Activated effector memory CD4-positive, alpha-beta T cell treated with Interleukin-2 at 50 U/mL for 16 hours (primary cell): ENCODE data around the gene C3orf20.

Experiments
- DNase-seq: peaks from one replicate; pipeline ENCODE4 v3.0.0-alpha.2; 2020

The C3orf20 gene

DNA sequence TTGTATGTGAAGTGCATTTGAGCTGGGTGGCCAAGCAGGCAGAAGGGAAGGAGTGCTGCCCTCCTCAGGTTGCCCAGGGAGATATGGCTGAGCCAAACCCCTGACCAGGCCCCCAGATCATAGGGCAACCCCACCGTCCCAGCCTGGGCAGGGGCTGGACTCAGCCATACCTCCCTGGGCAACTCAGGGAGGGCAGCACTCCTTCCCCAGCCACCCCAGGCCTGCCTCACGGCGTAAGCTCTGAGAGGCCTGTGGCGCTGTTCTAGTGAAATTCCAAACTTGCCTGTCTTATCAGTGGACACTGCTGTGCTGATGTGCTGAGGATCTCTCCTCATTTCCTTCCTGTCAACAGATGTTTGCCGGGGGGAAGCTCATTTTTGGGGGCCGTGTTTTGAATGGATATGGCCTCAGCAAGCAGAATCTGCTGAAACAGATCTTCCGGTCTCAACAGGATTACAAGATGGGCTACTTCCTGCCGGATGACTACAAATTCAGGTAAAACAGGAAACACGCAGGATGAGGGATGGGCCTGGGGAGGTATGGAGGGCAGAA is 86.3 kb downstream of the C3orf20 start:
- DNase-seq = no peak

DNA sequence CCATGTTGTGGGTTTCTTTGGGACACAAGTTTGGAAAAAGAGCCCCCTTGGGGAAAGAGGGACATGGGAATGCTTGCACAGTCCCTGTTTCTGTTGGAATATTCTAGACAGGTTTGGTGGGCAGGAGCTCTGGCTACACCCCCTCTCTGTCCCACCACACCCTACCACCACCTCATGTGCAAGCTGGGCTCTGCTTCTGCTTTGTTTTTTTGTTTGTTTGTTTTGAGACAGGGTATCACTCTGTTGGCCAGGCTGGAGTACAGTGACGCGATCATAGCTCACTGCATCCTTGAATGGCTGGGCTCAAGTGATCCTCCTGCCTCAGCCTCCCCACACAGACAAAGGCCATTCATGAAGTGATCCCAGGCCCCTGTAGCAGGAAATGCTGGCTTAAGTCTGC is 86.9 kb downstream of the C3orf20 start:
- DNase-seq = no peak

DNA sequence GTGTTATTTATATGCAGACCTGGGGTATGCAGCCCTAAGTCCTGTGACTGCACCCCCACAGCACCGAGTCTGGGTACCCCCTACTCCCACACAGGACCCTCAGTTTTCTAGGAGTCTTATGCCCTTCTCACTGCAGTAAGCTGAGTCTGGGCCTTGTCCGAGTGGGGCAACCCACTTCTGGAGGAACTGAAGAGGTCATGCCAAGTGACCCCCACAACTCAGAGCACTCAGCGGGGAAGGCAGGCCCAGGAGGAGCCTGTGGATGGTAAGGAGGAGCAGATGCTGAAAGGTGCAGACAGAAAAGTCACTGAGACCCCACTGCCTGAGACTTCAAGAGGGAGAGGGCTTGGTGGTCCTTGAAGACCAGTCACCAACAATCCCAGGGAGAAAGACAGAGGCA is 87.8 kb downstream of the C3orf20 start:
- no peak for DNase-seq

DNA sequence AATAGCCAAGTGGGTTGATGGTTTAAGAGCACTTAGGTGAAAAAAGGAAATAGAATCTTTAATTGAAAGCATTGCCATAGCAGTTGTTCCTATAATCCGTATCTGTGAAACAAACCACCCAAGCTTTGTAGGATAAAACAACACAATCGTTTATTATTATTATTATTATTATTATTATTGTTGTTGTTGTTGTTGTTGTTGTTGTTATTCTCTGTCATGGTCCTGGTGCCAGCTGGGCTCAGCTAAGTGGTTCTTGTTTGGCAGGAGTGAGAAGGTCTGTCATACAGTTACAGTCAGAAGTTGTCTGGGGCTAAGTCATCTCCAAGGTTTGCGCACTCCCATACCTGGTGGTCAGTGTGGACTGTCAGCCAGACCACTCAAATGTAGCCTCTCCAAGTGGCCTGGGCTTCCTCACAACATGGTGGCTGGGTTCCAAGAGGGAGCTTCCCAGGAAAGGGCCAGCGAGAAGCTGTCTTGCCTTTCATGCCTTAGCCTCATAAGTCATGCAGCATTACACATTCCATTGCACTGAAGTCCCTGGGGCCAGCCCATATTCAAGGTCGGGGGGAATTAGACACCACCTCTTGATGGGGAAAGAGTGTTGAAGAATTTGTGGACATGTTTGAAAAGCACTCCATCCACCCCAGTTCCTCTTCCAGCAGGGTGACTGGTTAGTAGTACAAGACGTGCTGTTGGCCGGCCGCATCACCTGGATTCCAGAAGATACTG is 89.6 kb downstream of the C3orf20 start:
- DNase-seq = no peak

DNA sequence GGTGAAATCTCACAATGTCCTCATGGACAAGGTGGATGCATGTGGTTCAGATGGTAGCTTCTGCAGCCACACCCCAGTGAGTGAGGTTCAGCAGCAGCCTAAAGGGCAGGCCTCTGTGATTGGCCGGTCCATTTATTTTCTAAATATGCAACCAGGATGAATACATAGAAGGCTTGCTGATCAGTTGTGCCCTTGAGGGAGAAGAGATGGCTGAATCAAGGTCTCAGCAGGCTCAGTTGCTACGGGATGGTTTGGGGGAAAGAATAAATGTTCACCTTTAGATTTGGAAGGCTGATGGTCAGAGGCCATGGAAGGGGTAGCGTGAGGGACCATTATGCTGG is 90.1 kb downstream of the C3orf20 start:
- no peak for DNase-seq

DNA sequence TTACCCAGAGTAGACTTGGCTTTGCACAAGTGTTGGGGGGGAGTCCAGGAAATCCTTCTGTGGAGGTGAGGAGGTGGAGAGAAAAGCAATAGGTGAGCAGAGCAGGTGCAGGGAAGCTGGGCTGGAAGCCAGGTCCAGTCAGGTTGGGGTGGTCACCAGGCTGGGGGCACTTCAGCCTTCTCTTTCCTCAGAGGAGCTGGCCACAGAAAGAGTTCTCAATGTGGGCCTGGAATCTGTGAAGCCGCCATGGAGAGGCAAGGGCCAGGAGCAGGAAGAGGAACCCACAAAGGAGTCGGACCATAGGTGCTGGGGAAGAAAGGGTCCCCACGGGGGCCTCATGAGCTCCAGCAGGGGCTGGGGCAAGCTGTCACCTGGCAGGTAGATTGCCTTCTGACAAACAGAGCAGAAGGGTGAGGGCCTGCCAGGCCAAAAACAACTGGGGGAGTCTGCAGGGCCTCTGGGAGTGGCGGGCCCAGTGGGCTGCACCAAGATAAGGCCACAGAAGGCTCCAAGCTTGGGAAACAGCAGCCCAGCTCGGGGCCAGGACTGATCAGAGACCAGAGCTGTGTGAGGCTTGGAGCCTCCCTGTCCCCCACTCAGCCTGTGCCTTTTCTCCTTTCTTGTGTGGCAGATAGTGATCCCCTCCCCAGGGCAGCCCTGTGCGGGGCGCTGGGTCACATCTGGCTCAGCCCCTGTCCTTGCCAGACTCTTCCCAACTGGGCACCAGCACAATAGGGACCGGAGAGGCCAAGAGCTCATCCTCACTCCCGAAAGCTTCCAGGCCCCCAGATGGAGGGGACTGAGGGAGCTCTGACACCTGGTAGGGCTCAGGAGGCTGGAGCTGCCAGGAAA is 90.9 kb downstream of the C3orf20 start:
- DNase-seq = no peak

DNA sequence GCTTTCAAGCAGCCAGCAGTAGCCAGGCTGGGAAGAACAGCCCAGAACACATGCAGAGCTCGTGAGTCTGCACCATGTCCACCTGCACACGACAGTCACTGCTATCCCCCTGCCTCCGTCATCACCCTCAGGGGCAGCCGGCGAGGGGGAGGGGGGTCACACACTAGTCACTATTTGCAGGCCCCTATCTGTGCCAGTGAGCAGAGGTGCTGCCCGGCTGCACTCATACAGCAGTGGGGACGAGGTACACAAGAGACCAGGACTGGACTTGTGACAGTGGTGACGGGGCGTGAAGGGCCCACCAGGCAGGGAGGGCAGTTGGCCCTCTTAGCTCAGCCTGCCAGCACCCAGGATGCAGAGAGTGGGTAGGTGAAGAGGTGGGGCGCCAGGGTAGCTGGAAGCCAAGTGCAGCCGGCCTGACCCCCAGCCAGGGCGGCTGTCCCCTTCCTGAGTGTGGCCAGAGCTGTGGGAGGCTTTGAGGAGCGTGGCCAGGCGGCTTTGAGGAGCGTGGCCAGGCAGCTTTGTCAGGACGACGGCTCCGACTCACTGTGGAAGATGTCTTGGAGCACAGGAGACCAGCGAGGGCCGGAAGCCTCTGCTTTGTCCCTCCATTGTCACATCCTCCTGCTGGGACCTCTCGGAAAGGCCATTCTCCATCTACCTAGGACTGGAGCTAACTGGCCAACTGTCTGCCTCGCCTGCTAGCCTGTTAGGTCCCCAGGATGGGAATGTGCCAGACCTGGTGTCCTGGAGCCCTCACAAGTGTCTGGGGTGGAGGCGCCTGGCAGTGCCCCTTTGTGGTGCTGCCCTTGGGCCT is 91.7 kb downstream of the C3orf20 start:
- no peak for DNase-seq

DNA sequence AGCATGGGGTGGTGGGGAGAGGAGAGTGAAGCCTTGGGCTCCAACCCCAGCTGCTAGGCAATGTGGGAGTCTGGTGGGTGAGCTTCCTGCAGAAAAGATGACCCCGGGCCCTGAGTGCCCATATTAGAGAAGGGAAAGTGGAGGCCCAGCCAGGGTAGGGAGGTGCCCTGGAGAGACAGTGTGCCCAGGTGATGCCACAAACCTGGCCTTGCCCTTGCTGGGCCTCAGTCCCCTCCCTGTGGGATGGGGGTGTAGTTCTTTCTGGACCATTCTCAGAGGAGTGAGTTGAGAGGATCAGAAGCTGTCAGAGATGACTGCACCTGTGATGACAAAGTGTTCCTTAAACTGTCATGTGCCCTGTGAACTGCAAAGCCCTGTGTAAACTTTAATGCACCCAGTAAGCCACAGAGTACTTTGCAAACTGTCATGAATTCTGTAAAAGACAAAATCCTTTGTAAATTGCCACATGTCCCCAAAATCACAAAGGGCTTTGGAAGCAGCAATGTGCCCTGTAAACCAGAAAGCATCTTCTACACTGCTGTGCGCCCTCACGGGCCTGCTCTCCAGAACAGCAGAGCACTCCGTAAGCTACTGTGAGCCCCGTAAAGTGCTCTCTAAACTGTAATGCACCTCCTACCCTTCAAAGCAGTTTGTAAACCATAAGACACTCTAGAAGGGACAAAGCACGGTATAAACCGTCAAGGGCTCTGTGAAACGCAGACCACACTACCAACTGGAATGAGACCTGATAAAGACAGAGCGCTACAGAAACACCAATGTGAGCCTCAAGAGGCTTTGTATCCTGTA is 92.5 kb downstream of the C3orf20 start:
- DNase-seq = no peak

DNA sequence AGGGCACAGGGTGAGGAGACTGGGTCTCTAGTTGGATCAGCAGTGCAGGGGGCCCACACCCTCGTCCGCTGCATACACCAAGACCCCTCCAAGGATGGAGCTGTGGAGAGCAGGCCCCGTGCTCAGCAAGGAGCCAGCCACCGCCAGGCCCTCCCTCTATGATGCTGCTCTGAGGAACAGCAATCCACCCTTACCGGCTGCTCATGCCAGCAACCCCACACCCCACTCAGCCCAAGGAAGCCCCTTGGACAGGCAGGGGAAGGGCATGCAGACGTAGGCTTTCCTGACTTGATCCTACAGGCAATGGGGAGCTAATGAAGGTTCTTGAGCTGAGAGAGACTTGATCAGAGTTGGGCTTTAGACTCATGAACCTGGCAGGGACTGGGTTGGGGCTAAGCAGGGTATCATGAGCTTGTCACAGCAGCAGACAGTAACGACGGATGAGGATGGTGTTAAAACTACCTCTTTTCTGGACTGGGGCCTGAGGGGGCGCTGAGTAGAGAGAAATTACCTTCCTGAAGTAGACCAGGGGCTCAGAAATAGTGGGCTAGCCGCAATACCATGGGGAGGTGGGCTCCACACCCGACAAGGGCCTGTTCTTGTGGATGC is 93.3 kb downstream of the C3orf20 start:
- DNase-seq = no peak

DNA sequence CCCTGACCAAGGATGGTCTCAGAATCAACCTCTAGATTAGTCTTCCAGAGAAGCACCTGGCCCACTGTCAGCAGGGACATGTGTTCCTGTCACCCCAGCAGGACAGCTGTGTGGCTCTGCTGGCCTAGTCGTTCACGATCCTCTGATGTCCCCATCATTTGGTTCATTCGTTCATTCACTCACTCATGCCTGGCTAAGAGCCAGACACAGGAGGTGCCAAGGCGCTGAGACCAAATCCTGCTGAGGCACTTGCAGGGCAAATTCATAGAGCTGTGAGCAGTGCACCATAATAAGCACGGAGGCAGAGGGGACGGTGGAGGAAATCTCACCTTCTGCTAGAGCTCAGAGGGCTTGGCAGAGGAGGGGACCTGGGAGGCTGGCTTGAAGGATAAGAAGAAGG is 93.9 kb downstream of the C3orf20 start:
- DNase-seq = no peak

DNA sequence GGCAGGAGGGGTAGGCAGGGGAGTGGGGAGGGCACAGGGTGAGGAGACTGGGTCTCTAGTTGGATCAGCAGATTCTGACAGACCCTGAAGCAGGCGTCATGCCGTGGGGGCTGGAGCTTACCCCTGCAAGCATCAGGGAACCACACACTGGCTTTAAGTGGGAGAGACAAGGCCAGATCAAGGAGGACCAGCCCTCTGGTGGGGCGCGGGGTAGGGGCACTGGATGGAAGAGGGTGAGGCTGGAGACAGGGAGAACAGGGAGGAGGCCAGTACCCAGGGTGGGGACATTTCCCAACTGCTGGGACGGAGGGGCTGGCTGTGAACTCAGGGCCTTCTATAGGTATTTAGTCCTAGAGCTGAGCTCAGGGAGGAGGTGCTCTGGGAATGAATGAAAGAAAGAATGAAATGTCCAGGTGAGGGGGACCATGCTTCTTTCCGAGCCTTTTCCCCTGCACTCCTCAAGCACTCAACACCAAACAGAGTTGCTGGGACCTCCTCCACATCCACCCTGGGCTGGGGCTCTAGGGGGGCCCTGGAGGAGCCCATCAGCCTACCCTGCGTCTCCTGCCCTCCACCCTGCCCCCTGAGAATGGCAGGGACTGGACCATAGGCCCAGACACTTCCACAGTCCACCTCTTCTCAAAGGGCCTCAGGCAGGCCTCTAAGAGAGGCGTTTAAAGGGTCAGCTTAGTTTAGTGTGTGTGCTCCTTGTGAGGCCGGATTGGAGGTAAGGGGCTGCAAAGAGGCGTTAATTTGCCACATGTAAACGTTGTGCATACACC is 94.8 kb downstream of the C3orf20 start:
- no peak for DNase-seq

DNA sequence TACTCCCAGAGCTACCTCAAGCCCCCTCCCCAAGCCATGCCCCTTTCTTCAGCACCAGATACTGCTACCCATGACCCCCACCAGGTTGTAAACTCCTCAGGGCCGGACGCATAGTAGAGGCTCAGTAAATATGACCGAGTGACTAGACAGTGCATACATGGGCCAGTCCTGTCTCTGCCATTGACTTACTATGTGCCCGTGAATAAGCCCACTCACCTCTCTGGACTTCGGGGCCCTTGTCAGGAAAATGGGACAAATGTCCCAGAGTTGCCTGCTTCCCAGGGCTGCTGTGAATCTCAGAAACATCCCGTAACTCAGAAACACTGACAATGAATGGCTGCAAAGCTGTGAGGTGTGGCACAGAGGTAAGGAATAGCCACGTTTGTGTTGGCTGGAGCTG is 95.7 kb downstream of the C3orf20 start:
- DNase-seq = no peak

DNA sequence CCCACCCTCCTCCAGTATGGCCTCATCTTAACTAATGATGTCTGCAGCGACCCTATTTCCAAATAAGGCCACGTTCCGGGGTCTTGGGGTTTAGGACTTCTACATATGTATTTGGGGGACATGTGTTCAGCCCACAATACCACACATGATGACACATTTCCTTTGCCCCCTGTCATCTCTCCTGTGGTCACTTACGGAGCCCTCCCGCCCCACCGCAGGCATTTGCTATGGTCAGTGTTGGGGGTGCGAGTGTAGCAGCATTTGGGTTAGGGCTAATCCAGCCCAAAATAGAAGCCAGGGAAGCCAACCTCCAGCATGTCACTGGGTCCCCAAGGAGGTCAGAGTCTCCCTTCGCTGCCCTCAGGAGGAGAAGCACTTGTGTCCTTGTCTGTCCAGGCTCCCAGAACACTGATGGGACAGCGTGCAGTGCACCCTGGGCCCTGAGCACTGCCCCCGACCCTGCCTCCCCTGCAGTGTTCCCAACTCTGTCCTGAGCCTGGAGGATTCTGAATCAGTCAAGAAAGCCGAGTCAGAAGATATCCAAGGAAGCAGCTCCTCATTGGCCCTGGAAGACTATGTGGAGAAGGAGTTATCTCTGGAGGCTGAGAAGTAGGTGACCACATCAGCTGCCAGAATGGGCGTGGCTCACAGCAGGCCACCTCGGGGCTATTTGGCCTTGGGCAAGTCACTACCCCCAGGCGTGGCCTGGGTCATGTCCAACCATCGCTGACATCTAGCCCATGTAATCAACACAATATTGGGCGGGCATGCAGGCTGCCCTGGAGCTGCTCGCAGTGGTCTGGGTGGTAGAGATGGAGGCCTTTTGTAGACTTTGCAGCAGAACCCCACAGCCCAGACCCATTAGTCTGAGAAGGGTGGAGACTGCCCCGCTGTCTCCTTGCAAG is 96.9 kb downstream of the C3orf20 start:
- DNase-seq = no peak

DNA sequence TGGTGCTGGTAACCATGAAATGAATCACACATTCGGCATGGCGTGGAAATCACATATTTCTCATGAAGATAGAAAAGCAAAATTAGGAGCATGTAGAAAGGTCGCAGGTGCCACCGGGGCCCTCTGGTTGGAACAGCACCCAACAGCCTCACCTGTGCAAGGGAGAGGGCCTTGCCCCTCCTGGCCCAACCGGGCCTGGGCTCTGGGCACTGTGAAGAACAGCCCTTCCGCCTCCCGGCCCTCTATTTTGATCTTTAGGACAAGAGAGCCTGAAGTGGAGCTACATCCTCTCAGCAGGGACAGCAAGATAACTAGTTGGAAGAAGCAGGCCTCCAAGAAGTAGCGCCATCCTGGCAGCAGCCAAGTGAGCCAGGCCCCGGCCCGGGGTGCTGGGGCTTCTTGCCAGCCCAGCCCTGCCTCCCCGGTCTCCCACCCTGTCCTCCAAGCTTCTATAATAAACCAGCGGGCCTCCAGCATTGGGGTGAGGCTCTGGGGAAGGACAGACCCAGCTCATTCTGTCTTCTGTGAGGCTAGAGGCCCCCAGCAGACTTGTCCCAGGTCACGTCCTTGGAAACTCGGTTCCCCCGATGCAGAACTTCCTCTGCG is 97.7 kb downstream of the C3orf20 start:
- DNase-seq = no peak

DNA sequence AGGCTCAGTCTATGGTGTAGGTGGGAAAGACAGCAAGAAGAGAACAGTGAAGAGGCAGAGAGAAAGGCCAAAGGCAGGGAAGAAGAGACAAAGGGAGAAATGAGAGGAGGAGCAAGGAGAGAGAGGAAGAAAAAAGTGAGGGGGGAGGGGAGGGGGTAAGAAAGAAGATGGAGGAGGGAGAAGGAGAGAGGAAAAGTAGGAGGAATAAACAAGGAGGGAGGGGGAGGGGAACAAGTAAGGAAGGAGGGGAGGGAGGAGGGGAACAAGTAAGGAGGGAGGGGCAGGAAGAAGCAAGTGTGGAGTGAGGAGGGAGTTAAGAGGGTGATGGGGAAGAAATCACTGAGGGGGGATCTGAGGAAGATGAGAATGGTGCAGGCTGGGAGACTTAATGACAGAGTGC is 98.3 kb downstream of the C3orf20 start:
- no peak for DNase-seq

DNA sequence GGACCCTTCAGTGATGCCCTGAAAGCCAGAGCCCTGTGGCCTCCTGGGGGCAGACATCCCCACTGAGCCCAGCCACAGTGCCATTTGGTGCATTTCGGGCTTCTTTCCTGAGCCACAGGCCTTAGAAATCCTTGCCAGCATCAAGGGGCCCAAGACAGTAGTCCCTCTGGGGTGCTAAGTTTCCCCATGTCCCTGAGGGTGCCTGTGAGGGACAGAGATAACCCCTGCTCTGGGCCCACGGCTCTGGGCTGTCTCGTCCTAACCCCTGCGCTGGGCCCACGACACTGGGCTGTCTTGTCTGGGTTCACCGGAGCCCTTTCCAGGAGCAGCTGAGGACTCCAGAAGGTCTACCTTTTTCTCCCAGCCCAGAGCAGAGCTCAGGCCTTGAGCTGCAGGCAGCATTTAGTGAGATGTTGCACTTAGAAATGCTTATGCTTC is 98.8 kb downstream of the C3orf20 start:
- DNase-seq = no peak

DNA sequence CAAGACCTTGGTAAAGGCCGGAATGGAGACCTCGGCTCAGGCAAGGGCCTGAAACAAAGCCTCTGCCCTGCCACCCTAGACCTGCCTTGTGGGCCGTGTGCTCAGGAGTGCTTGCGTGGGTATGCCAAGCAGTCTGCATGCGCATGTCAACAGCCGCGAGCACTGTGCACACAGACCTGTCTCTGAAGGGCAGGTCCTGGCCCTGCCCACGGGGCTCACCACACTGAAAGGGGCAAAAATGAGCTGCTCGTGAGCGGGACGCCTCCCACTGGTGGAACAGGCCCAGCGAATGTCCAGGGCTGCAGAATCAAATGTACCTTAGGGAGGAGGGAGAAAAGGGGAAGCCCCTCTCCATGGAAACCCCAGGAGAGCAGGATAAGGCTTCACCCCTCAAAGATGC is 99.5 kb downstream of the C3orf20 start:
- DNase-seq = no peak

DNA sequence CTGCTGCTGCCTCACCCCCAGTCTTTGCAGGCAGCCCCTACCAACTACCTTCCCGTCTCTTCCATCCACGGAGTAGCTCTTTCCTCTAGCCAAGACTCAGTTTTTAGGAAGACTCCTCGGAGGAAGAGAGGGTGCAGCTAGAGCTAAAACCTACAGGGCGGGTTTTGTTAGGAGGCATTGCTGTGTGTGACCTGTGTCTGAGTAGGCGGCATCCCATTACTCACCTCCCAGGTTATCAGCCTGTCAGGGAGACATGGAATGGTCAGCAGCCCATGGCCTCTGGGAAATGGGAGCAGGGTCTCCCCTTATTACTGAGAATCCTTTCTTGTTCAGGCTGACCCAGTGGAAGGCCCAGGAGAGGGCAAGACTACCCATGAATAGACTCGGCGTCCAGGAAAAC is 100.1 kb downstream of the C3orf20 start:
- no peak for DNase-seq

DNA sequence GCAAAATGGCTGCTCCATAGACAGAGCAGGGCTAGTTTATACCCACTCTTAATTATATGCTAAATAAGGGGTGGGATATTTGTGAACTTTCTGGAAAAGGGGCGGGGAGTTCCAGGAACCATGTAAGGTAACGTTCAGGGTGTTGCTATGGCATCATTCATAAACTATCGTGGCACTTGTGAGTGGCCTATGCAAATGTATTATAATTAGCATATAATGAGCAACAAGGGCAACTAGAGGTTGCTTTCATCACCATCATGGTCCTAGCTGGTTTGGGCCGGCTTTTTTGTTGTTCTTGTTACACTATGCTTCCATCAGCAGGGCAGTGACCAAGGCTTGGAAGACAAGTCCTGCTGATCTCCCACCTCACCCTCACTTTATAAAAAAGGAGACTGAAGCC is 100.6 kb downstream of the C3orf20 start:
- DNase-seq = no peak
